HG03103 (cell line): ENCODE data around the gene BHLHE41.

Experiments used
- ATAC-seq: cut with Tn5 transposase; IDR thresholded peaks from one replicate; pipeline ENCODE4 v1.9.1; 2021; ENCODE audit warnings: low read depth; ENCODE audit not compliant: unreplicated experiment

Gene BHLHE41

DNA sequence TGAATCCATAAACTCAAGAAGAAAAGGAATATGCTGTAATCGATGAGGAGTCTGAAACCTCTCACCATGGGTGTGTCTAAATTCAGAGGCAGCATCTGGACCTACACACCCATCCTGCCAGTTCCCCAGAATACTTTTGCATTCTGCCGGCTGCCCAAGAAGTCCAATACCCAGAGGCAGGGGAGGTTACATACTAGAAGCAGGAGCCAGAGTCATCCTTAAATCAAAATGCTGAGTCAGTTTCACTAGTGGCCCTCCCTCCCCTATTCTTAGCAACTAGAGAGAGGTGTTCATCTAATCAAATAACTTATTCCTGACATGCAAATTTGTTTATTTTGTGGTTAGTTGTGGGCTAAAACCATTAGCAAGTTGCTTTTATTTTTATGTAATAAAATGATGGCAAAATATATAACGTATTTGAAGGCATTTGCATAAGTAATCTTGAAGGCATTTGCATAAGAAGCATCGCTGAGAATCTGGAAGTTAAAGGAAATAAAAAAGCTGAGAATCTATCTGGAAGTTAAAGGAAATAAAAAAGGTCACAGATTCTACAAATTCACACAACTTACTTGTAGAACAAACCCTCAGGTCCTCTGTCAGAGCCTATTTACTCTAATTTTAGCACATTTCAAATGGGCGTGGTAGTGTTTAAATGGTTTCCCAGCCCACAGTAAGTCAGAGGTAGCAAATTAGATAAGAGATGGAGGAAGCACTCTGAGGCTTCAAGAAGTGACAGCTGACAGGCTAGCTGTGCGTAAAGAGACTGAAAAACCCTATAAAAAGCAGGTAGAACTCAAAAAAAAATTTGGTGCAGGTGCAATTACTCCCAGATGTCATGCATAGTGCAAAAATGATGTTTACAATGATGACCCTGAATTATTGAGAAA lies 7.8 kb downstream of the BHLHE41 start:
- ATAC-seq = no peak

DNA sequence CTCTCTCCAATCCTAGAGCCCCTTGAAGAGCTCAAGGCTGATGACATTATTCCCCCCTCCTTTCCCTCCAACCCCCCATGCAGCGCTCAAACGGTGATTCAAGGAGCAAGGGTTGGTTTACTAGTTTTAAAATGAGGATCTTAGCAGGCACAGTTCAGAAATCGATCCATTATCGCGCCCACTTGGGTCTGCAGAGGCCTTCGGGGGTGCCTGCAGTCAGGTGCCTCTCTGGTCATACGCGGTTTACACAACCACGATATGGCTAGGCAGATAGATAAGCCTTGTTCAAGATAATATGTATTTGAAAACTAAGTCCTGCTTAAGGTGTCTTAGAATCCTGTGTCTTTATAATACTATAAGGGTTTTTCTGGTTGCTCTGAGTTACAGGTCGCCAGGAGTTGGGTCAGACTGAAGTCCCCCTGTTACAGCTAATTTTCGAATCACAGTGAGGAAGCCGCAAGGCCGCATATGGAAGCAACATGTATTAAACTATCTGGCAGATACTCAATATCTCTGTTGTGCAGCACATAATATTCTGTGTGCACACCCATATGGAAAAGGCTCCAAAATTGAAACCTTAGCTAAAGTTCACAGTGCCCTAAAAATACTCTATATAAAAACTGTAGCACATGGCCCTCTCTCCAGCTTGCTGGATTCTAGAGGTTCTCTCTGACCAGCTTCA lies 10.0 kb downstream of the BHLHE41 start:
- no peak for ATAC-seq

DNA sequence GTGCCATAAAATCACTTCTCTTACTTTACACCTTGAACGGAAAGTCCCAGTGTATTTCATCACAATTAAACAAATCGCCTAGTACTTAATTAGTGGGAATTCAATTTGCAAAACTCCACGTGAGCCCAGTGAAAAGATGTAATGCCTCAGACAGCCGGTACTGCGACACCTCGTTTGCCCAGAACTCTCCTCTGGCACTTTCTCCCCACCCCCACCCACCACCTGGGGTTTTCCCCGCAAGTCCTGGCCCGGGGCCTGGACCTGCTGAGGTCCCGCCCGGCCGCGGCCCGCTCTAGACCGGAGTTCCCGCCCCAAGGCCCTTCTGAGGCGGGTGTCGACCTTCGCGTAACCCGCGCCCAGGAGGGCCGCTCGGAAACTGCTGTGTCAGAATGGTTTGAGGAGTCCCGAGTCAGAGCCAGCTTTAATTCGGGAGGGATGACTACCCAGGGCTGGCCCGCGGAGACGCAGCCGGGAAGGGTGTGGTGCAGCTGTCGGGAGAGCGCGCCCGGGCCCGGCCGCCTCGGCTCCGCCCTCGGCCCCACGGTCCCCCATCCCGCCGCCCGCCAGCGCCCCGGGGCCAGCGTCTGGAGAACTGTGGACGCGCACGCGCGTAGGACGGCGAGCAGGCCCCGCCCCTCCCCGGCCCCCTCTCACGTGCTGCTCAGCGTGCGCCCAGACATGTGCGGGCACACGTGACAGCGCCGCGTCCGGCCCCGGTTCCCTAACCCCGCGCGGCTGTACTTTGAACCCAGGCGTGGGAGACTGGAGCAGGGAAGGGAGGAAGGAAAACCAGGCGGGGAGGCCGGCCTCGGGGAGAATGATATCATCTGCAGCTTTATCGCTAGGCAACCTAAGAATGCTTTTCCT lies 10.8 kb downstream of the BHLHE41 start:
- ATAC-seq = peak; percentile 68

DNA sequence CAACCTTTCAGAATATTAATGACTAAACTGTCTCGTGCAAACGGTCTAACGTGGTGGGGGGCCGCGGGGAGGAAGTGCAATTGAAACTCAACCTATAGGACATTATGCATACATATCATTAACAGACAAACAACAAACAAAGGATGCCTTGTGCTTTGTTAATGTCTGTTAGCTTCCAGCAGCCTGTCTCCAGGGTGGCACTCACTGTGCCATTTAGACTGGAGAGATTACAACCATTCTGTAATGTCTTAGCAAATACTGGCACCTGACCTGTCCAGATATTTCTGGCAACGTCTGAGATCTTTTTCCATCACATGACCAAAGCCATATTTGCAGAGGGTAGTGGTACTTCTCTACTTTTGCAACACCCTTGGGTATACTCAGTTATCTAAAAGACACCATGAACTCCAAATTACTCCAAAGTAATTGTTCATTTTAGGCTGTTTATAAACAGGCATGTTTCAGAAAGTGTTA lies 11.6 kb downstream of the BHLHE41 start:
- no peak for ATAC-seq

DNA sequence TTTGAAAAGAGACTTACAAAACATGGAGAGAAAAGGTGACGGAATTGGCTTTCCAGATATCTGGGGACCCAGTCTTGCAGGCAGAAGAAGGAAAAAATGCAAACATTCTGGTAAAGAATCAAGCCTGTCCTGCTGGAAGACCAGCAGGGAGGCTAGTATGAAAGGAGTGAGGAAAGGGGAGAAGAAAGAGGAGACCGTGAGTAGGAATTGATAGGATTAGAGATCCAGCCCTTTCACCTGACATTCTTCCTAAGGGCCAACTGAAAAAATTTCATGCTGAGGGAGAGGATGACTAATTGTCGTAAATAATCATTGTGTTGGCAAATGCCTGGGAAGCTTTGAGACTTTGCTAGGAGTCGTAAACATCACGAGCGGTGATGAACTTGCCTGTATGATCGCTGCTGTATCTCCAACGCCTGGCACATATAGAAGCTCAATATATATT lies 12.1 kb downstream of the BHLHE41 start:
- no peak for ATAC-seq

DNA sequence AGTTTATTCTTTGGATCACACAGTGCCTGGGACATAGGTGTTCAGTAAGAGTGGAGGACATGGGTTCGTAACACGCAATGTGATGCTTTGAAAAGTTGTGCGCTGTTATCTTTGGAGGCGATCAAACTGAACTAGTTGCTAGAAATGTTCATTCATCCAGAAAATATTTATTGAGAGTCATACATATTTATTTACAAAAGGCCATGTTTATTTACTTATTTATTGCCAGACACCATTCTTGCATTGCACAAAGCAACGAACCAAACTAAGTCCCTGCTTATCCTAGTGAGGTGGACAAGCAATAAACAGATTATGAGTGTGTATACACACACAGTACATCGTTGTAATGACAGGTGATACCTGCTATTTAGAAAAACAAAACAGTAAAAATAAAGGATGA lies 12.6 kb downstream of the BHLHE41 start:
- ATAC-seq = no peak

DNA sequence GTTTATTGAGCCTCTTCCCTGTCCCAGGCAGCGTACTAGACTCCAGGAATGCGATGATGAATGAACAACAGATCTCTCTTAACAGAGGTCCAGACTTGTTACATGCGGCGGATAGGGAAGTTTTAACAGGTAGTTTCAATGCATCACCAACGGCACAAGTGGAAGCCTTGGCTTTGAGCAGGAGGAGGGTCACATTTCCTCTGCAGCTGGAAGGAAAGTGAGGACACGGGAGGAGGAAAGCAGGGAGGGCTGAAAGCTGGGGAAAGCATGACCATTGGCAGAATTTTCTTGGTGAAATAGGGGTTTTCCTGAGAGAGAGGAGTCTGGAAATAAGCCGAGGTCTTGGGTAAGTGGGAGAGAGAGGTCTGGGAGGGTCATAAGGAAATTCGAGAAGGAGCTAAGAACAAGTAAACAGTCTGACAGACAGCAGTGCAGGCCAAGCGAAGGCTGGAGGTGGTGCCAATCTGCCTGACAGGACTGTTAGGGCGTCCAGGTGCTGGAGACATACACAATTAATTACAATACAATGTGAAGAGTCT lies 15.4 kb downstream of the BHLHE41 start:
- ATAC-seq = no peak

DNA sequence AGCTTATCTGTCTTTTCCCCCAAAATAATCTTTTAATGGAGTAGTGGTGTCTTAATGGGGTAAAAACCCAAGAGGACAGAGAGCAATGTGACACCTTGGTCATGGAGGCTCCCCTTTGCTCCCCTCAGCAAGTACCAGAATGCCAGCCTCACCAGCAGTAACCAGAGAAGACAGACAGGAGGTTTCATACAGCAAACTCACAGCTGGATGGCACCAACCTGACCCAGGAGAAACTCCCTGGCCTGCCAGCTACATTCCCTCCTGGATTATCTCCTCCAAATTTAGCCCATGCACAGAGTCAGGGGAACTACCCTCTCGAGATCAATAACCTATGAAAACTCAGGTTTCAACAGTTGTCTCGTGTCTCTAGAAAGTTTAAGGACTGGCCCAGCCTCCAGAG lies 15.9 kb downstream of the BHLHE41 start:
- ATAC-seq = no peak

DNA sequence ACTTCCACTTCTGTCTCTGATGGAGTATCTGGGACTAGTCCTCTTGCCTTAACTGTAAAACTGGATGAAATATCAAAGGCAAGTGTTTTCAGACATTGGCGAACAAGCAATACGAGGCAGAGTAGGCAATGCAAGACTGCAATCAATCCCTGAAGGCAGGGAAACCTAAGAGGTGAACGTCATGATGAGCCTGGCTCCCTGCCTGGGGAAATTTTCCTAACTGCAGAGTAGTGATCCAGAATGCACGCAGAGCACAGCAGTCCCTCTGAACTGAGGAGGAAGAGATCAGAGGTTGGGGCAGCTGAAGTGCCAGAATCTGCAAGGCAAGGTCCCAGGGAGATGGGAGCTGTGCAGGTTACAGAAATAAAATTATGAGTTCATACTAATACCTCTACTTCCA lies 18.5 kb downstream of the BHLHE41 start:
- no peak for ATAC-seq

DNA sequence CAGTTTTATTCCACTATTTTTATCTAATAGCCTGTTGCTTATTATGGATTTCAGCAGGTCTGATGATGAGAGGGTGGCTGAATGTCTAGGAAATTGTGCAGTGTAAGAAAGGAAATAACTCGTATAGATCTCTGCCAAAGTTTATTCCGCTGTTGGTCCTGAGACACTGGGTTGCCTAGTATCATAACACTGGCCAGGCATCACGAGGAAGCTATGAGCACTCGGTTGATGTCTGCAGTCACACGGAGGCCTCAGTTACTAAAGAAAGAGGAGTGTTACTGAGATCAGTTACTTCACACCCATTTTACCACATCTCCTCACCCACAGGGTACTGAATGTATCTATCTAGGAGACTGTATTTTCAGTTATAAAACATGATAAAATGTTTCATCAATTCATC lies 21.9 kb downstream of the BHLHE41 start:
- no peak for ATAC-seq

DNA sequence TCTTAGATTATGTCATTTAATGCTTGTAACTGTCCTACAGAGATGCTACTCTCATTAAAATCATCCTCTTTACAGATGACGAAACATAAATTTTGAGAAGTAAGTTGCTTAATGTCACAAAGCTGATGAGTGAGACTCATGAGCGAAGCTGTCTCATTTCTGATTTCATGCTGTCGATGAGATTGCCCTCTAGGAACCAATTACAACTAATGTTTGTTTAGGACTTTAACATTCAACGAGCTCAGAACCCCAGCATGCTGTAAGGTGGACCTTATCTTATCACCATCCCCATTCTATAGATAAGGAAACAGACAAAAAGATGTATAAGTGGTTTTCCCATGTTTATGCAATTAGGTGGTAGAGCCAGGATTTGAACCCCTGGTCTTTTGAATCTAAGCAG lies 23.1 kb downstream of the BHLHE41 start:
- no peak for ATAC-seq

DNA sequence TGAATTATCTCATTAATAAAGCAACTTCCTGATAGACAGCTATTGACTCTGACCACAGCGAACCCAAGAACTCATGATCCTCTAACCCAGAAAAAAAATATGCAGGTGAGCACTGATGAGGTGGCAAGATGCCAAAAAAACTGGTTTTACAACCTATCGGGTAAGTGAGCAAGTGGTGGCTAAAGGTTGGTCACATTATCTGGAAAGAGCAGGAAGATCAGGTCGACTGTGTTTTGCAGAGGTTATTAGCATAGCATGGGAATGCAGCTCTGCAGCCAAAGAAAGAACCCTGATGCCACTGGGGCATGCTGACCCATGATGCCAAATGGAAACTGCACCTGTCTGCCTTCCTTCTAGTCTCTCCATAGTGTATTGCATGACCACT lies 23.5 kb downstream of the BHLHE41 start:
- ATAC-seq = no peak

DNA sequence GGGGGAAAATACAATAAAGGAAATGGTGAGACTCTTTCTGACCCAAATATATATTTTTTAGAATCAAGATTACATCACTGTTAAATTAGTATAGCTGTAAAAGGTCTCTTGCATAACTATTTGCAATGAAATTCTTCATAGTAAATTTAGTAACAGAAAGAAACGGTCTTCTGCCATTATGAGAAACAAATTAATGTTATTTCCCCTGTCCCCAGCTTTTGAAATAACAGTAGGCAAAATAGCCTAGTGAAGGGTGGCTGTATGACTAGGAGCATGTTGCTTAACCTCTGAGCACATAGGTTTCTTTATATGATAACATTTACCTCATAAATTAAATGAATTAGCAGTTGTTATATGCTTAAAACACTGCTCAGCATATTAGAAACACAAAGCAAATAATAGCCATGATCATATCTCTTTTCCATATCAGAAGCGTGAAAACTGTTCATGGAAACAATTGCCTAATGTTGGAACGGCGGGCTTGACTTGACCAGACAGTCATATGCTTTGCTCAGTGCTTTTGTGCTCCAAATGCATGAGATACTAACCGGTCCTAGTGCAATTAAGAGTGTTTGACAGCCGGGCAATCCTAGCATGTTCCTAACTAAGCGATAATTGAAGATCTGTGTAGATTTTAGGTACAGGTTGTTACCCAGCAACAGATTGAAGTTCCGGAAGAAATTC lies 24.0 kb downstream of the BHLHE41 start:
- ATAC-seq = no peak

DNA sequence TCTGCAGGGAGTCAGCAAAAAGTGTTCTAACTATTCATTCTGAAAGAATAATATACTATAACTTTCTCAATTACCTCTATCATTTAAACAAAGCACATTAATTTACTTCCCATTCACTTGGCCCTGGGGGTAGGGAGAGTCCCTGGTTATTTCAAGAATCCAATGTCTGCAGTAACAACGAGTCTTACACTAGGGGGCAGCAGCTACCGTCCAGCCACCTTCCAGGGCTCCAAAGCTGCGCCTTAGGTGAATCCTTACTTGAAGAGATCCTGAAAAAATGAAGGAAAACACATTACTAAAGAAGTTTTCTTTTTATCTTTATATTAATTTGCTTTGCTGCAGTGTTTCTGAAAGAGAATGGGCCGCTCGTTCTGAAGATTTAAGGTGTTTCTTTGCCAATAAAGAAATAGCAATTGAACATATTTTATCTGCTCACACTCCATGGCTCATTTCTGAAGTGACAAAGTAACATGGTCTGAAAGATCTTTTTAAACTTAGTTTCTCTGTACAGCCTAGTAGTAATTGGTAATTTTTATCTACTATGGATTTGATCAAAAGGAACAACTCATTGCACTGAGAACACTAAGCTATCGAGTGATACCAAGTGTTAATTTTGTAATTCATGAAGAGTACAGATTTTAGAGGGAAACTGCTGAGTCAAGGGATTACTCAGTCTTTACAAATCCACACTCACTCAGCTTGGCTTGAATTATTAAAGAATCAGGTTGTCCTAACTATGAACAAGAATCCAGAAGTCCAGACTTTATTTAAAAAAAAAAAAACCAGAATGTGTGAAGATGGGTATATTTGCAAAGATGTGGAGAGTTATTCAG lies 27.6 kb downstream of the BHLHE41 start:
- ATAC-seq = no peak

DNA sequence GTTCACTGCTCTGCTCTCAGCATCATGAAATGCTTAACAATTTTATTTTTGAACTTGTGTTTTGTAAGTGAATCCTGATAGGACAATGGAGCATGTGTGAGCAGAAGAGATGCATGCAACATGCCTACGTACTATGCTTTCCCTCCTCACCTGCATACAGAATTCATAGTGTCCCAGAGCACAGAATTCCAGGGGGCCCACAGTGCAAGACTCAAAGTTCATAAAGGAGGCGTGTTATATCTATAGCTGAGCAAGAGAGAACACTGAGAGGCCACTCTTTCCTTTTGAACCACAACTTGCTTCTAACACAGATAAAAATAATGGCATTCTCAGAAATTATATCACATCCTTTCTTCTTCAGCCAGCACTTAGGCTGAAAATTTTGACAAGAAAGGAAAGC lies 28.8 kb downstream of the BHLHE41 start:
- ATAC-seq = no peak

DNA sequence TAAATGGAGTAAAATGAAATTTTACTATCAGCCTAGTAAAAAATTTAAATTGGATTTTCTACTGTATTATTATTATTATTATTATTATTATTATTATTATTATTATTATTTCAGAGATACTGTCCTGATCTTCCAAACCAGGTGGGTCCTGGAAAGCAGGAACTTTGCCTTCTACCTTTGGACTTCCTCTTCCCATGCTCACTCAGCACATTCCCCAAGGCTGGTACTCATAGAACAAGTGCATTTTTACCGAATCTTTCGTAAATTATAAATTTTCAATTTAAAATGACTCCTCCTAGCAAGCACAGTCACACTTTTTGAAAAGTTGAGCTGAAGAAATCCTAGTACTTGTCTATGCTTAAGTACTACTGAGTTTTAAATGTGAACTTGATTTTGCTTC lies 29.7 kb downstream of the BHLHE41 start:
- no peak for ATAC-seq

DNA sequence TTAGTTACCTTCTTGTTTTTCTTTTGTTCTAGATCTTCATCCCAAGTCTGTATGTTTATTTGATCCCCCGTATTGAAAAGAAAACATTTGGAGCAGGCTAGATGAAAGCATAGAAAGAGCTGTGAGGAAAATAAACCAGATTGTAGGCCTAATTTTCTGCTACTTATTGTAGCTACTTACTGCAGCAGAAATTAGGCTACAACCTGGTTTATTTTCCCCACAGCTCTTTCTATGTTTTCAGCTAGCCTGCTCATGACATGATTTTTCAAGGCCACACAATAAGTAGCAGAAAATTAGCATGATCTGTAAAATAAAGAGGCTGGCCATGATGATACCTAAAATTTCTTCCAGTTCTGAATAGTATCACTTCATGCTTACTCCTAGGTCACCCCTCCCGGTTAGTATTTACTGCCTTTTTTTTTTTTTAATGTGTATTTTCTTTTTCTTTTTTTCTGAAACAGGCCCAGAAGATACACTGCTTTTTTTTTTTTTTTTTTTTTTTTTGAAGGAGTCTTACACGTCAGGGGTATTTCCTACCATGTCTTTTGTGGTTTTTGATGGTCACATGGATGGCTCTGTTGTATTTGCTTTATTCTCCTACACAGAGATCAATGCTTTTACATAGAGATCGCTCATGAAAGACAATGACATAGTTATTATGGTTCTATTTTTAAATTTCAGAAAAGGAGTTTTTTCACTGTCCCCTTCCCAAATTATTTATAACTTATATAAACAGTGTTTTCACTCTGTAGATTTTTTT lies 32.3 kb downstream of the BHLHE41 start:
- ATAC-seq = no peak

DNA sequence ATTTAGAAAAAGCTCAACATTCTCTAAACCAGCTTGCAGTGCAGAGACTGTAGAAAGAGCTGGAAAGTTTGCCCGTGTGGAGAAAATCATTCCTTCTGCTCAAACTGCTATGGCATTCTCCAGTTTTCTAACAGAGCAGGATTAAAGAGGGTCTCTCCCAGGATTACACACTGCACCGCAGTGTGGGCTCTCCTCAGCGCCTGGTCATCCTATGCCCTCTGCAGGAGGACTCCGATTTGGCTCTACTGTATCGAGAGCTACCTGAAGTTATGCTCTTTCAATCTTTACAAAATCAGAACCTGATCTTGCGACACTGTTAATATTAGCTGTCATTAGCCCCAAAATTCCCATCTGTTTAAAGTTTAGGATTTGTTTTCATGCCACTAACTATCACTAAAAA lies 33.0 kb downstream of the BHLHE41 start:
- ATAC-seq = no peak
